NCI-H1436 (cell line): ENCODE measurements around the gene DCAF4.
A peak's percentile ranks its signal among the peaks of the same experiment; 100 is the strongest.

ENCODE experiments used
- DNase-seq: peaks from one replicate; lab custom pipeline; 2025; lab: John Stamatoyannopoulos, UW

DCAF4 gene, protein sequence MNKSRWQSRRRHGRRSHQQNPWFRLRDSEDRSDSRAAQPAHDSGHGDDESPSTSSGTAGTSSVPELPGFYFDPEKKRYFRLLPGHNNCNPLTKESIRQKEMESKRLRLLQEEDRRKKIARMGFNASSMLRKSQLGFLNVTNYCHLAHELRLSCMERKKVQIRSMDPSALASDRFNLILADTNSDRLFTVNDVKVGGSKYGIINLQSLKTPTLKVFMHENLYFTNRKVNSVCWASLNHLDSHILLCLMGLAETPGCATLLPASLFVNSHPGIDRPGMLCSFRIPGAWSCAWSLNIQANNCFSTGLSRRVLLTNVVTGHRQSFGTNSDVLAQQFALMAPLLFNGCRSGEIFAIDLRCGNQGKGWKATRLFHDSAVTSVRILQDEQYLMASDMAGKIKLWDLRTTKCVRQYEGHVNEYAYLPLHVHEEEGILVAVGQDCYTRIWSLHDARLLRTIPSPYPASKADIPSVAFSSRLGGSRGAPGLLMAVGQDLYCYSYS

DNA sequence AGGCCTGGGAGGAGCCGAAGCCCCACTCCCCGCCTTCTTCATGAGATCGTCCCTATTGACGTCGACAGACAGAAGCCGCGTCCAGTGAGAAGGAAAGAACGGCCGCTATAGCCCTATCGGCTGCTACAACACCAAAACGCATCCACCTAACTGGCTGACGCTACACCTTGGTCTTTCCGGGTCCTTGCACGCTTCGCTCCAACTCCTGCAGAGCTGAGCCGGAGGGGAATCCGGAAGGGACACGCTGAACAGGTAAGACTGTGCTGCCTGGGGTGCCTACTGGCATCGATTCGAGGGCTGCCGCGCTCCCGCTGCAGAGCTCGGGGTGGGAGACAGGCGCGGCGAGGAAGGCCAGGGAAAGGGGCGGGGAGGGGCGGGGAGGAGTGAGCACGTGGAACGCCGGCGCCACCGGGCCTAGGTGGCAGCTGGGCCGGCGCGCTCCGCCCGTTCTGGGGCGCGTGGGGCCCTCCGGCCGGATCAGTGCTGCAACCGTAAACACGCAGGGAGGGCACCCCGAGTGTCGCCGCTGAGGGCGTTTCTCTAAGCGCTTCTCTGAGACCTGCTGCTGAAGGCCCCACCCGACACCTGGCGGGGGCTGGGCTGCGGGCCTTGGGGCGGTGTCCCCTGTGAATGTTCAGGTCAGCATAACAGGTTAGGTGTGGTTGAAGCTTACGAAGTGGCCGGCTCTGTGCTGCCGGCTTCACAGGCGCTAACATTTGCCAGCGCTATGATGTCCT, at the start of gene DCAF4:
TSS of gene DCAF4 (plus strand) at position 173 of the 737 bp plus-strand sequence. CDS start 11,515 bp downstream, outside the sequence.
- peak; percentile 91 for DNase-seq

DNA sequence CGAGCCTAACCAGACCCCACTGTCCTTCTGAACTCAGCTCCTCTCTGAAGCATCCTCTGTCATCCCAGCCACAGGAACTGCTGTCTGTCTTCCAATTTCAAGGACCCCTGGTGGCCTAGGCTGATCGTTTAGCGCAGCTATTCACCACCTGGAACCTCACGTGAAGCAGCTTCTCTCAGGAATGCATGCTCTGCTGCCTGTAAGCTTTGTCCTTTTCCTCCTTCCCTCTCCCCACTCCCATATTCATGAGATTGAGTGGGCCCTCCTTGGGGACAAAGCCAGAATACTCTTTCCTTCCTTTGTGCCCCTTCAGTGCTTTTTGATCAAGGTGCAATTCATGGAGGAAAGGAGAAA, 49.6 kb upstream of the DCAF4 start:
- DNase-seq: no peak

DNA sequence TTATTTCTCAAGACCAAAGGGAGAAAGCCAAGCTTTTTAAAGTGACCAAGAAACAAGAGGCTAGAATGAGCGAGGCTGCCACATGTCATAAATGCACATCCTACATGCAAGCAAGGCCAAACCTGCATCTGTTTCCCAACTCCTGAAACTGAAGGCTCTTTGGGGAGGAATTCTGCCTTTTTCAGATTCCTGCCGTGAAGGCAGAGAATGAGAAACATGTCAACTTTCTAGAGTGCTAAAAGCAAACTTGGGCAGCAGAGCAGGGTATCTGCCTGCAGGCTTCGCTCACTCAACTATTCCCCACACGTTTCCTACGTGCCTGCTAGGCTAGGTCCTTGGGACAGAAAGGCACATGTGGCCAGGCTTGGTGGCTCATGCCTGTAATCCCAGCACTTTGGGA, 47.5 kb upstream of the DCAF4 start:
- no peak for DNase-seq

DNA sequence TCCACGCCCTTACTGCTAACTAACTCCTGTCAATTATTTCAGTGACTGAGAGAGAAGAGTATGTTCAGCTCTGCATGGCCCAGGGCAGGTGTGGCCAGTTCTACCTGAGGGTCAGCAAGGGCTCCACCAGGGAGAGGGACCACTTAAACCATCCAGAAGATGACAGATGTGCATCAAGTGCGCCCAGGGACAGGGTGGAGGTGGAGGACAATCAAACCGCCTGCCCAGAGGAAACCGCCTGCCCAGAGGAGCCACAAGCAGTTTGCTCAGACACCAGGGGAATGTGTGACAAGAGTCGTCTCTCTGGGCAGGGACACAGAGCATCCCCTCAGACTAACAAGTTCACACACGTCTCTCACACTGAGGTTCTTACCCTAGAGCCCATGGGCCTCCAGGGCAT, 46.8 kb upstream of the DCAF4 start:
- no peak for DNase-seq

DNA sequence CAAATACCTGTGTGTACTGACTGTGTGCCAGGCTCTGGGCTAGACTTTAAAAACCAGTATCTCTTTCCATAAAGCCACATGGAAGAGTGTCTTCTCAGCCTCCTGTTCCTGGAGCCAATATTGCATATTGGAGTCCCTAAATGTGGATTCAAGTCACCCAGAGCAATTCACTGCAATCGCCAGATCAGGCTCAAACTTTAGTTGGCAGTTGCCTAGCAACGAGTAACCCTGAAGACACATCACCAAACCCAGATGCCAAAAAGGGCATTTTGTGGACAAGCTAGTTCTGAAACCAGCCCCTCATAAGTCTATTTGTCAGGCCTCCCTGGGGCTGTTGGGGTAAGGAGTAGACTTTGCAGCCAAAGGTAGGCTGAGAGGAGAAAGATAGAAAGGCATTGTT, 46.1 kb upstream of the DCAF4 start:
- no peak for DNase-seq

DNA sequence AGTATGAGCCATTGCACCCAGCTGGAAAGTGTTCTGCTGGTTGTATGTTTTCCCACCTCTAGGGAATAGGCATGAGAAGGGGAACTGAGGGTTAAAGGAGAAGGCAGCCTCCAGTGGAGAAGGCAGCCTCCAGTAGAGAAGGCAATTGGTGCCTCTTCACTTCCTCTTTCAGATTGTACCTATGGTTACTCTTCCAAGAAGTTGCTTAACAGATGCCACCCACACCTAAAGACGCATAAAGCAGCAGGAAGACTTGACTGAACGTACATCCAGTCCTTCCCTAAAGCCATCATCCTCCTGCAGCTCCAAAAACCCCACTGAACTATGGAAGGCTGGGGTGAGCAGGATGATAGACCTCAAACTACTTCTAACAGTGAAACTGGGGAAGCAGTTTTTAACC, 45.4 kb upstream of the DCAF4 start:
- DNase-seq: no peak

GRCh38 chr14:72881543-72881942, 44.7 kb upstream of the DCAF4 start:
- no peak for DNase-seq

DNA sequence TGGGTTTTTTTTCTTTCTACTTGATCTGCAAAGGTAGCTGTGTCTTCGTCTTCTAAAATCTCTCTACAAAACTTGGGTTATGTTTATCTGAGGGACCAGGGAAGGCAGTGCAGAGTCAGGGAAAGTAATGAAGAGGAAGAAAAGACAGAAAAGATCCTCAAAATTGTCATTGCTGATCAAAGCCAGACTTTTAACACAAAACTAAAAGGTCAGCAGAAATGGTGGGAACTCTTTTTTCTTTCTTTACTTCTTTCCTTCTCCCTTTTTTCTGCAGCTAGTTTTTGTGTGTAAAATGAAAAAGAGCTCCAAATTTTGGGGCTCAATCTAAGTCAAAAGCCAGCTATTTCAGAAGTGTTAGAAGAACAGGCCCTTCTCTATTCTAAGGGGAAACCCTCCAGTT, 44.2 kb upstream of the DCAF4 start:
- no peak for DNase-seq

GRCh38 chr14:72882463-72882862, 43.8 kb upstream of the DCAF4 start:
- DNase-seq: no peak

DNA sequence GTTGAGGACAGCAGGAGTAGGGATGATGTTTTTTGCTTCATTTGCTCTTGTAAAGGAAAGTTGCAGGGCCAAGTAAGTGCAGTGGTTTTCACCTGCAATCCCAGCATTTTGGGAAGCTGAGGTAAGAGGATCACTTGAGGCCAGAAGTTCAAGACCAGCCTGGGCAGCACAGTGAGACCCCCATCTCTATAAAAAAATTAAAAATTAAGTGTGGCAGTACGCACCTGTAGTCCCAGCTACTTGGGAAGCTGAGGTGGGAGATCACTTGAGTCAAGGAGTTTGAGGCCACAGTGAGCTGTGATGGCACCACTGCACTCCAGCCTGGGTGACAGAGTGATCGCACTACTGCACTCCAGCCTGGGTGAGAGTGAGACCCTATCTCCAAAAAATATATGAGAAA, 43.2 kb upstream of the DCAF4 start:
- no peak for DNase-seq

DNA sequence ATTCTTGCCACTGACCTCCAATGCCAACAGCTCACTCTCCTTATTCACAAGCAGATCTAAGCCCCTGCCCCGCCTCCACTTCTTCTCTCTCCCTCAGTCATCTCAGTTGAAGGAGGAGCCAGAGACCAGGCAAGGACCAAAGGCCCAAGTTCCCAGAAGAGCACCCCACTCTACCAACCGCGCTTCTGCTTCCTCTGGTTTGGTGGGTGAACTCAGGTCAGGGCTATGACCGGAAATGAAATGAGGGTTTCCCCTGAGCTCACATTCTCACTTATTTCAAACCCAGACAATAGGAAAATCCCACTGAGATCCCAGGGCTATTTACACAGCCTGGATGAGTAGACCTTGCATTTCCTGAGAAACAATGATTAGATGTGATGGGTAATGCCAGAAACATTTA, 42.3 kb upstream of the DCAF4 start:
- DNase-seq: no peak

GRCh38 chr14:72884386-72884785, 41.9 kb upstream of the DCAF4 start:
- no peak for DNase-seq

DNA sequence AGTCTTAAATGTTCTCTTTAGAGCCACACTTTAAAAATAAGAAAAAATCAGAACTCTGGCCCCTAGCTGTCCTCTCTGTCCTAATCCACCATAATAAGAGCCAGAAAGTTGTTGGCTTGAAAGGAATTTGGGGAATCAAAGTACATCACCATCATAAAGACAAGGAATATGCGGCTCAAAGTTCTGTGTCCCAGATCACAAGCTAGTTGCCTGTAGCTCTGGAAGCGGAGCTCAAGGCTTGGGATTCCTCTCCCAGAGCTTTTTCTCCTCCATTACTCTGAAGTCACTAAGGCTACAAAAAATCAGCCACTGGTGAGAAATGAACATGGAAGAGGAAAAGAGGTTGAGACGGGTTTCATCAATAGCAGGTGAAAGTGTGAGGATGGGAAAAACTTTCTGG, 38.8 kb upstream of the DCAF4 start:
- DNase-seq: no peak

GRCh38 chr14:72888192-72888591, 38.1 kb upstream of the DCAF4 start:
- DNase-seq: no peak

DNA sequence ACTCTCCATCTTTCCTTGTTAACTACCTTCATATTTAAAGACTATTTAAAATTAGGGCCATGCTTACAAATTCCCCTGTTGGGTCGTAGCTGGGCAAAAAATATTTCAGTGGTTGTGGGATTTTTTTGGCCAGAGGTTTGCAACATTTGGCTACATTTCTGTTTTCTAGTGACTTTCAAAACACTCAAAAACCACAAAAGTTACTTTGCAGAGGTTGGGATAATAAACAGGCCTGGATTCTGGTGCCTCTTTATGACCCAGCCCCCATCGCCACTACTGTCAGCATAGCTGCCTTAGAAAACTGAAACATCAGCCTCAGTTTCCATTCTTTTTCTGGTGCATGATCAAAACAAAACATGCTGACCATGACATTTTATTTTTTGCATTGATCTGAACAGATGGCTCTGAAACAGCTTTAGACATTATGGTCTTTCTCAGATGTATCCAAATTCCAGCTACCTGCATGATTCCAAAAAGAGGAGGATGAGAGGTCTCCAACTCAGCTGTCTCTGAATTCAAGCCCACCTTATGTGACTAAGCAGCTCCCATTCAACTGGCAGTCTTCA, 37.5 kb upstream of the DCAF4 start:
- DNase-seq: no peak

GRCh38 chr14:72889366-72889765, 36.9 kb upstream of the DCAF4 start:
- no peak for DNase-seq

GRCh38 chr14:72891666-72892102, 34.6 kb upstream of the DCAF4 start:
- DNase-seq: no peak

- no peak for DNase-seq
Measured at GRCh38 chr14:72892103-72892878, 34.0 kb upstream of the DCAF4 start.

DNA sequence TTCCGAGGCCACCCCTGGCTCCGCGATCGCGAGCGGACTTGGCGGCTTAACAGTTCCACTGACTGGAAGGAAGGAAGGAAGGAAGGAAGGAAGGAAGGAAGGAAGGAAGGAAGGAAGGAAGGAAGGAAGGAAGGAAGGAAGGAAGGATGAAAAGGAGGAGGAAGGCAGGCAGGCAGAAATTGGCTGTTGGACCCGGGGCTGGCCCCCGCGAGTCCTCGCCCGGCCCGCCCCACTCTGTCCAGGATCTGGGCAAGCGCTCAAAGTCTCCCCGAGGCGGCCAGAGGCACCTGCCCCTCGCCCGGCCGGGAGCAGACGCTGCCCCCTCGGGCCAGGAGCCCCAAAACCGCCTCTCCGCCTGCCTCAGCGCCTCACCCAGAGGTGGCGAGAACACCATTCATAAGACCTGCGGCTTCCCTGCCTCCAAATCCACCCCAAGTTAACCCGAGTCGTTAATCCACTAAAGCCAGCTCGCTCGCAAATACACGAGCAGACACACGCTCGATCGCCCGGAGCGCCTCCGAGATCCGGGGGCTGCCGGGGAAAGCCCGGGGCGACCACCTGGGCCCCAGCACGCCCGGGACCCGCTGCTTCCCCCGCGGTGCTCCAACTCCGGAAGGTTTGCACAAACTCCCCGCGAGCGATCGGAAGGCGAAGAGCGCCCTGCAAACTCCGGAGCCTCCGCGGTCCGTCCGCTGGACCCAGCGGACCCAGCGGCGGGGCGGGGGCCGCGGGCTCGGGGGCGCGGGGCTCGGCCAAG, 33.2 kb upstream of the DCAF4 start:
- no peak for DNase-seq

GRCh38 chr14:72893636-72894322, 32.5 kb upstream of the DCAF4 start, which contains the start of gene DPF3:
DPF3 (minus strand) TSS chr14:72894101; CDS start chr14:72894088, 13 bp downstream.
- peak; percentile 72 for DNase-seq

- DNase-seq: no peak
Measured at GRCh38 chr14:72894323-72894622, 32.0 kb upstream of the DCAF4 start.
